Prostate gland (tissue), 2 donors: ENCODE results near the gene C19orf12. TPM values are rescaled to one million over a fixed set of nuclear protein-coding genes. Genes with fewer than 3 reads are reported as not detected.
A peak's percentile ranks its signal among the peaks of the same experiment; 100 is the strongest.

Experiments used
- DNase-seq: peaks from one replicate; pipeline ENCODE4 v3.0.0-alpha.2; 2019; ENCODE audit warnings: low spot score
- H3K27ac ChIP-seq, 2 donors: fragments of 200-600 bp; sonication (generic); 2 replicates each; pipeline ENCODE4 v1.5.1; 2017 to 2019
- H3K27me3 ChIP-seq: fragments of 200-600 bp; sonication (generic); replicated peaks from 2 replicates; pipeline ENCODE4 v1.5.1; 2019; ENCODE audit not compliant: insufficient read depth
- H3K36me3 ChIP-seq, 2 donors: fragments of 200-600 bp; sonication (generic); 1 replicate in 1 of 2; 2 replicates in 1 of 2; pipeline versions ENCODE4 v1.5.1 to v1.8.1; 2017 to 2019
- H3K4me1 ChIP-seq: fragments of 200-600 bp; sonication (generic); replicated peaks from 2 replicates; pipeline ENCODE4 v1.5.1; 2019
- H3K4me3 ChIP-seq, 2 donors: fragments of 200-600 bp; sonication (generic); 2 replicates each; pipeline ENCODE4 v1.5.1; 2017 to 2019
- H3K9me3 ChIP-seq: fragments of 200-600 bp; sonication (generic); 2 replicates; pipeline ENCODE4 v1.5.1; 2017
- CTCF ChIP-seq, 4 experiments: fragments of 200-600 bp in 2 of 4; fragments of 450-650 bp in 2 of 4; sonication (generic) in 2 of 4; IDR thresholded peaks; 1 replicate in 3 of 4; 2 replicates in 1 of 4; pipeline ENCODE4 v1.5.1; 2016 to 2019; ENCODE audit warnings: antibody characterized with exemption in 4 of 4, mild to moderate bottlenecking in 2 of 4, moderate library complexity in 2 of 4
- POLR2A ChIP-seq: fragments of 450-650 bp; IDR thresholded peaks from one replicate; pipeline ENCODE4 v1.6.1; 2016; ENCODE audit warnings: antibody characterized with exemption, mild to moderate bottlenecking
- POLR2AphosphoS5 ChIP-seq: sonication (generic); formaldehyde crosslinking; IDR thresholded peaks from one replicate; pipeline ENCODE4 v1.6.1; 2017; ENCODE audit warnings: antibody characterized with exemption
- WGBS: methylation state at CpG from one replicate; pipeline ENCODE4 v1.1.5; 2018; 5-methylcytosine and 5-hydroxymethylcytosine counted together
- intact Hi-C: fragments of 100-400 bp; cut with DNase I; formaldehyde crosslinking; loops from one replicate; pipeline ENCODE4 v1.14.2; 2022
- total RNA-seq, 2 donors: library from RNA; depleted of rRNA; stranded (reverse); fragments of >200 nt; gene quantifications; one replicate each; pipeline ENCODE4 v1.1.0, GENCODE V29; 2016

C19orf12 gene
- total RNA-seq, 2 donors from 2014 or later, result 27.9 to 42.4 TPM

- DNase-seq, result no peak
- H3K27me3 ChIP-seq, result no peaks in the 10 kb centered on the region
- TF ChIP-seq CTCF (IDR thresholded peaks at IDR 0.05) (no peak), POLR2A (no peak)
- H3K27ac ChIP-seq, result no peak overlapping the region
- no peaks in the 10 kb centered on the region for H3K36me3 ChIP-seq
- H3K4me3 ChIP-seq, result no peak overlapping the region
- no peaks in the 10 kb centered on the region for H3K9me3 ChIP-seq
- 88% methylated on average over 16 of the region's 16 CpGs for WGBS
- H3K4me1 ChIP-seq, result peaks cover 5% of the 10 kb centered on the region
- intact Hi-C loops, result loop anchor here (10.0 kb wide), 1 partner anchor 52 kb away; the partner anchor contains the start of gene PLEKHF1
Observed at GRCh38 chr19:29717051-29717450, 2.0 kb upstream of the C19orf12 start.

- no peaks in the 10 kb centered on the region for H3K36me3 ChIP-seq
- peak overlapping the region; percentile 87 to 89 for H3K27ac ChIP-seq
- intact Hi-C loops, result loop anchor here (1.0 to 10.0 kb wide), 3 partner anchors 21 to 108 kb away; partner anchors contain the start of gene PLEKHF1
- H3K4me1 ChIP-seq, result peaks cover 5% of the 10 kb centered on the region
- H3K27me3 ChIP-seq, result no peaks in the 10 kb centered on the region
- TF ChIP-seq CTCF (IDR thresholded peaks at IDR 0.05) (no peak), POLR2AphosphoS5 (no peak), POLR2A (no peak)
- WGBS, result 24% methylated on average over 13 of the region's 13 CpGs
- DNase-seq, result no peak
- no peaks in the 10 kb centered on the region for H3K9me3 ChIP-seq
- H3K4me3 ChIP-seq, result peak overlapping the region; percentile 93 to 98
Observed at GRCh38 chr19:29715701-29716581, 880 bp upstream of the C19orf12 start.

GRCh38 chr19:29714371-29714952 is 599 bp downstream of the C19orf12 start:
- no peak for DNase-seq
- H3K4me1 ChIP-seq, result peaks cover 5% of the 10 kb centered on the region
- 22% methylated on average over 13 of the region's 15 CpGs for WGBS
- peak overlapping the region; percentile 93 to 98 for H3K4me3 ChIP-seq
- no peak for TF ChIP-seq POLR2AphosphoS5
- TF ChIP-seq POLR2A, result no peak
- TF ChIP-seq CTCF (IDR thresholded peaks at IDR 0.05), result no peak
- H3K27ac ChIP-seq, result peak overlapping the region; percentile 87 to 89
- no peaks in the 10 kb centered on the region for H3K36me3 ChIP-seq
- intact Hi-C loops, result loop anchor here (2.0 to 10.0 kb wide), 2 partner anchors 20 to 50 kb away; partner anchors contain the start of gene PLEKHF1
- H3K27me3 ChIP-seq, result no peaks in the 10 kb centered on the region
- H3K9me3 ChIP-seq, result no peaks in the 10 kb centered on the region

- Histone ChIP-seq H3K27ac (no peak overlapping the region), H3K4me1 (peaks cover 5% of the 10 kb centered on the region), H3K36me3 (no peaks in the 10 kb centered on the region), H3K4me3 (no peak overlapping the region), H3K27me3 (no peaks in the 10 kb centered on the region), H3K9me3 (no peaks in the 10 kb centered on the region)
- DNase-seq, result no peak
- WGBS, result 64% methylated on average over 9 of the region's 9 CpGs
- intact Hi-C loops, result loop anchor here (10.0 kb wide), 1 partner anchor 48 kb away; the partner anchor contains the start of gene PLEKHF1
- TF ChIP-seq CTCF (IDR thresholded peaks at IDR 0.05), result no peak
- TF ChIP-seq POLR2A, result no peak
- no peak for TF ChIP-seq POLR2AphosphoS5
Observed at GRCh38 chr19:29712744-29713516, 2.1 kb downstream of the C19orf12 start.
